Lung (tissue), 12 donors: ENCODE data around the gene FAM222B. TPM values are rescaled to one million over a fixed set of nuclear protein-coding genes. Genes with fewer than 3 reads are reported as not detected.
"Not testable (repeated sequence)": the region's sequence is repeated elsewhere in the genome, so short reads cannot be mapped to it uniquely, and the experiment has no call there.

Source experiments
- ATAC-seq: fragments of 200-7000 bp; cut with Tn5 transposase; one replicate; pipeline ENCODE4 v1.9.1; 2020; ENCODE audit warnings: moderate number of reproducible peaks; ENCODE audit not compliant: insufficient read depth, low FRiP score
- DNase-seq, 3 donors: peaks; one replicate each; pipeline ENCODE4 v3.0.0-alpha.2; 2013 to 2017
- H3K27ac ChIP-seq, 2 donors: one replicate each; pipeline ENCODE4 v1.5.1; 2013; ENCODE audit warnings: mild to moderate bottlenecking in 2 of 2, moderate library complexity in 2 of 2, control low read depth in 1 of 2, inconsistent platforms in 1 of 2, low read depth in 1 of 2, low read length in 1 of 2
- H3K27me3 ChIP-seq, 3 donors: one replicate each; pipeline ENCODE4 v1.5.1; 2013; ENCODE audit warnings: low read length in 2 of 3; ENCODE audit not compliant: control insufficient read depth in 3 of 3, insufficient read depth in 3 of 3
- H3K36me3 ChIP-seq, 4 donors: one replicate each; pipeline ENCODE4 v1.5.1; 2013; ENCODE audit warnings: low read length in 4 of 4, mild to moderate bottlenecking in 1 of 4, moderate library complexity in 1 of 4; ENCODE audit not compliant: control insufficient read depth in 4 of 4, insufficient read depth in 4 of 4
- H3K4me1 ChIP-seq, 5 donors: one replicate each; pipeline ENCODE4 v1.5.1; 2013; ENCODE audit warnings: low read length in 5 of 5, mild to moderate bottlenecking in 2 of 5, moderate library complexity in 1 of 5; ENCODE audit not compliant: control insufficient read depth in 5 of 5, insufficient read depth in 5 of 5
- H3K4me3 ChIP-seq: one replicate; pipeline ENCODE4 v1.5.1; 2013; ENCODE audit warnings: mild to moderate bottlenecking, control low read depth, moderate library complexity
- H3K9ac ChIP-seq, 2 donors: one replicate each; pipeline ENCODE4 v1.5.1; 2013; ENCODE audit warnings: low read length in 2 of 2, control low read depth in 1 of 2; ENCODE audit not compliant: insufficient read depth in 1 of 2
- H3K9me3 ChIP-seq, 4 donors: one replicate each; pipeline ENCODE4 v1.5.1; 2013; ENCODE audit warnings: low read length in 3 of 4, mild to moderate bottlenecking in 1 of 4, moderate library complexity in 1 of 4; ENCODE audit not compliant: control insufficient read depth in 4 of 4, insufficient read depth in 3 of 4
- CTCF ChIP-seq: IDR thresholded peaks from 2 replicates; pipeline ENCODE4 v1.5.1; 2012; ENCODE audit warnings: mild to moderate bottlenecking; ENCODE audit errors: control extremely low read depth, extremely low read depth
- WGBS, 2 donors: extraction: QIAGEN DNeasy Blood & Tissue Kit; methylation state at CpG; one replicate each; pipeline ENCODE4 v1.1.7; 2013; 5-methylcytosine and 5-hydroxymethylcytosine counted together
- polyA plus RNA-seq, 2 donors: library from polyadenylated mRNA; stranded (reverse); fragments of 200-250 nt; gene quantifications; one replicate each; pipeline ENCODE4 v1.2.1, GENCODE V29; 2013
- total RNA-seq, 2 donors: library from RNA; depleted of rRNA in 1 of 2; stranded (reverse); fragments of >200 nt in 1 of 2; gene quantifications; one replicate each; pipeline ENCODE4 v1.2.1, GENCODE V29; 2014 to 2021
- donor health status: control.
- donor health status: control.
- donor health status: Bipolar disorder and iron deficiency.
- donor health status: healthy.
- donor health status: DM: yes; HTN: yes; CAD: no.

FAM222B gene
- total and polyA plus RNA-seq, 4 donors: 8.3 to 17.7 (median 9.2) TPM

DNA sequence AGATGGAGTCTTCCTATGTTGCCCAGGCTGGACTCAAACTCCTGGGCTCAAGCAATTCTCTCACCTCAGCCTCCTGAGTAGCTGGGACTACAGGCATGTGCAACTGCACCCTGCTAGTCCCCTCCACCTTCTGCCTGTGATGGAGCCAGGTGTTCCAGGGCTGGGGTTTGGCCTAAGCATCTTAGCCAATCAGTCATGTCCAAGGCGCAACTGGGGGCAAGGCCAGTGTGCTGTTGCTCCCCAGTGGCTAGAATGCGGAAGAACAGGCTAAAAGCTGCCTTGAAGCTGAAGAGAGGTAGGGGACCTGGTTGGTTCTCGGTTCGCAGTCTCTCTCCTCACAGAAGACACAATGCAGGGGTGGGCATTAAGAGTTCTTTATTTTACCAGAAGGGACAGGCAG, 36.4 kb upstream of the FAM222B start:
- DNase-seq (peak; percentile 12 to 31 (median 20)), ATAC-seq (no peak)
- Histone ChIP-seq H3K9ac (no peak overlapping the region), H3K4me1 (no peaks in the 10 kb centered on the region), H3K4me3 (no peak overlapping the region), H3K9me3 (no peaks in the 10 kb centered on the region), H3K36me3 (peaks cover 2 to 50% (median 25%) of the 10 kb centered on the region in 4 donors), H3K27ac (no peak overlapping the region), H3K27me3 (no peaks in the 10 kb centered on the region)
- no peak for TF ChIP-seq CTCF
- 79 to 90% methylated on average over 4 of the region's 4 CpGs for WGBS, 2 donors

GRCh38 chr17:28878158-28878910, 35.7 kb upstream of the FAM222B start:
- no peaks in the 10 kb centered on the region for H3K4me1 ChIP-seq

GRCh38 chr17:28877150-28877711, 34.6 kb upstream of the FAM222B start:
- not testable (repeated sequence) for DNase-seq, ATAC-seq, H3K27me3 ChIP-seq, H3K4me1 ChIP-seq, H3K9ac ChIP-seq, H3K27ac ChIP-seq, H3K9me3 ChIP-seq, H3K4me3 ChIP-seq
- H3K36me3 ChIP-seq: peaks cover 2 to 34% (median 20%) of the 10 kb centered on the region in 4 donors
- WGBS, 2 donors: 95 to 100% methylated on average over 6 of the region's 6 CpGs

More at GRCh38 chr17:28878158-28878910, 35.7 kb upstream of the FAM222B start:
- Histone ChIP-seq H3K9me3 (no peaks in the 10 kb centered on the region), H3K4me3 (no peak overlapping the region), H3K27me3 (no peaks in the 10 kb centered on the region), H3K9ac (no peak overlapping the region), H3K36me3 (peaks cover 2 to 44% (median 23%) of the 10 kb centered on the region in 4 donors), H3K27ac (no peak overlapping the region)
- TF ChIP-seq CTCF: no peak
- DNase-seq: no peak
- ATAC-seq: no peak
- WGBS, 2 donors: 91 to 96% methylated on average over 2 of the region's 2 CpGs

- no peak overlapping the region for H3K9ac ChIP-seq
- no peaks in the 10 kb centered on the region for H3K27me3 ChIP-seq
- no peak for TF ChIP-seq CTCF
- ATAC-seq (no peak), DNase-seq (no peak)
- H3K4me1 ChIP-seq: no peaks in the 10 kb centered on the region
- no peak overlapping the region for H3K27ac ChIP-seq
- 48 to 74% methylated on average over 1 of the region's 1 CpG for WGBS, 2 donors
- peaks cover 2 to 22% (median 11%) of the 10 kb centered on the region in 4 donors for H3K36me3 ChIP-seq
- H3K4me3 ChIP-seq: no peak overlapping the region
- H3K9me3 ChIP-seq: no peaks in the 10 kb centered on the region
Observed at GRCh38 chr17:28875848-28876550, 33.4 kb upstream of the FAM222B start.
